Measurements from ENCODE around the gene TSR3.

The TSR3 gene

DNA sequence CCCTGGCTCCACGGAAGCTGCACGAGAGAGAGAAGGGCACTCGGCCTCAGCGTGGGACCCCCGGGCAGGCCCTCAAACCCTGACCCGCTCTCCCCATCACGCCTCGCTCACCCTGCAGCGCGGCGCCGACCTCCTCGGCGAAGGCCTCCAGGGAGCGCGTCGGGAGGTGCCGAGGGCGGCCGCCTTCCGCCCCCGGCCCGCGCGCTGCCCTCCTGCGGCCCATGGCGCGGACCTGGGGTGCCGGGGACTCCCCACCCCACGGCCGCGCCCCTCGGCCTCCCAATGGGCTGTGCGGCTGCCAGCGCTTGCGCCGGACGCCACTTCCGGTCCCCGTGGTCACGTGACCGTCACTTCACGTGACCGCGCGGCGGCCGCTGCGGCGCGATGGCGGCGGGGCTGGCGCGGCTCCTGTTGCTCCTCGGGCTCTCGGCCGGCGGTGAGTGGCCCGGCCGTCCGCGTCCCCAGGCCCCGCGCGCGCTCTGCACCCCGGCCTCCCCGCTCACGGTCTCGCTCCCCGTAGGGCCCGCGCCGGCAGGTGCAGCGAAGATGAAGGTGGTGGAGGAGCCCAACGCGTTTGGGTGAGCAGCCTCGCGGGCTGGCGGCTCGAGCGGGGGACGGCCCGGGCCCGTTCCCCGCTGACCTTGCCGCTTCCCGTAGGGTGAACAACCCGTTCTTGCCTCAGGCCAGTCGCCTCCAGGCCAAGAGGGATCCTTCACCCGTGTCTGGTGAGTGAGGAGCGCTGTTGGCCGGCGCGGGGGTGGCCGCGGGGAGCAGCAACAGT lies at the start of gene TSR3, which contains the start of gene GNPTG:
Gene TSR3, minus strand, starts transcription at position 297 of the 781 bp plus-strand sequence. Its CDS starts 74 bp downstream, at position 223.
Gene GNPTG, plus strand, starts transcription at position 350 of the 781 bp plus-strand sequence. Its CDS starts 35 bp downstream, at position 385.
- DNase-seq, result peak; percentile 88

DNA sequence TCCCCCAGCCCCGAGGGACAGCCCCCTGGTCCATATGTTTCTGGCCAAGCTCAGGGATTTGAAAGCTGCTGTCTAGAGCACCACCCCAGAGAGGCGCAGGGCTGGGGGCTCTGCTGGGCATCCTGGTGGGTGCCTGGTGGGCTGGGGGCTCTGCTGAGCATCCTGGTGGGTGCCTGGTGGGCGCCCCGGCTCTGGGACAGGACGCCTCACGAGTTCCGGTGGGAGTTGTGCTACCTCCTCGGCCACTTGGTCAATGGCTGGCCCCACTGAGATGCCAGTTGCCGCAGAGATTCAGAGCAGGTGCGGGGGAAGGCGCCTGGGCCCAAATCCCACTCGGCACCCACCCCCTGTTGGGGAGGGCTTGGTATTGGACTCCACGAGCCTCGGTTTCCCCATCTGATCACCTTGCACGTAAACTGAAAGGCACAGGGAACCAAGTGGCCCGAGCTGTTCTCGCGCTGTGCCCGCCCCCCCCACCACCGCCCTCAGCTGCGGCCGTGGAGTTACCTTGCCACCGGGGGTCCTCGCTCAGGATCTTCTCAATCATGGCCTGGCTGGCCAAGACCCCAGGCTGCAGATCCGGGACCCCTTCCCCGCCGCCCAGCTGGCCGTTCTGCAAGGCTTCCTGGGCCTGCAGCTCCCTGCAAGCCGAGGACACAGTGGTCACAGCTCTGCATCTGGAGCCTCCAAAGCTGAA lies 49.5 kb upstream of the TSR3 start:
- no peak for DNase-seq

DNA sequence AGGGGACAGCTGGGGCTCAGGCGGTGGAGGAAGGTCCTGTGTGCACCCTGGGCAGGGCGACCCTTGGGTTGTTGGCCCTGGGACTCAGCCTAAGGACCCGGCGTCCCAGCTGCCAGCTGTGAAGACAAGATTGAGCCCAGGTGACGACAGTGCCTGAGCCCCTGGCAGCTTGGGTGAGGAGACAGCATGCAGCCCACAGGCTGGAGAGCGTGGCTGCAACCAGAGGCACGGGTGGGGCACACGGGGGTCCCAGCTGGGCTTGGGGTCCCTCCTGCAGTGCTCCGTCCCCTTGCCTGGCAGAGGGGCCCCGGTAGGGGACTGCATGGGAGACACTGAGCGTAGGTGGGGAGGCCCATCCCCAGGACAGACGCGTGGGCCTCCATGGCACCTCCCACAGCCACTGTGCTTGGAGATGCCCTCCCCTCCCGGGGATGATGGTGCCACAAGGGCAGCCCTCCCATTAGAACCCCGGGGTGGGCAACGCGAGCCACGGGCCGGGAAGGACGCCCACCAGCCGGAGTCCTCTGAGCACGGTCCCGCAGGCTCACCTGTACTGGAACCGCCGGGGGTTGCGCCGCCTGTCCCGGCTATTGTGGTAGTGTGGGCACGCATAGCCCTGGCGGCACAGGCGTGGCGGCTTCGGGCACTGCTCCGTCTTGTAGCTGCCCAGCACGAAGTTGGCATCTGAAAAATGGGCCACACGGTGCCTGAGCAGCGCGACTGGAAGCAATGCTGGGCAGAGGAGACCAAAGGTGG lies 47.3 kb upstream of the TSR3 start:
- DNase-seq, result no peak

DNA sequence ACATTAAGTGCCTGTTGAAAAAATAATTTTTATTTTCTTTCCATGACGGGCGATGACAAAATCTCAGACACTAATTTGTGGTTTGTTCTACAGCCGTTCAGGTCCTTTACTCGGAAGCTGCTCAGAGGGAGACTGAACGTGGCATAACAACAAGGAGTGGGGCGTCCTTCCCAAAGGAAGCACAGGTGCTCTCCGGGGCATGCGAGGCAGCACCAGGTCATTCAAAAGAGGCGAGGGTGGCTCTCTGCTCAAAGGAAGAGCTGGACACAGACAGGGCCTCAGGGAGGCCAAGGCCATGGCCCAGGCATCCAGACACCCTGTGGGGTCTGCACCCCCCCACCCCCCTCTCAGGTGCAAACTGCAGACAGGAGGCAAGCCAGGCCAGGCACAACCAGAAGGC lies 46.7 kb upstream of the TSR3 start:
- DNase-seq, result no peak

DNA sequence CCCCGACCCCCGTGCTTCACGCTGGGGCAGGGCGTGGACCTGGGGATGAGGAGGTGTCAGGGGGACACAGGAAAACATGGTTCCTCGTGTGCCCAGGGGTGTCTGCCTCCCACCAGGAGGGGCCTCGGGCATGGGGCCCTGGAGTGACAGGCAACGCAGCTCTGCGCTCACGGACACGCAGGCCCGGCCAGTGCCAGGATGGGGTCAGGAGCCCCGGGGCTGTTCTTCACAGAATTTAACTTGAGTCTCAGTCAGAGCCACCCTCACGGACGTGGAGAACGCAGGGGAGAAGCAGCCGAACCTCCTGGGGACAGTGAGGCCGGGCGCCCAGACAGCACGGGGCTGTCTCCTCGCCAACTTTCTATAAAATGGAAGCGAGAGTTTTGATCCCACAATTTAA lies 46.1 kb upstream of the TSR3 start:
- no peak for DNase-seq

DNA sequence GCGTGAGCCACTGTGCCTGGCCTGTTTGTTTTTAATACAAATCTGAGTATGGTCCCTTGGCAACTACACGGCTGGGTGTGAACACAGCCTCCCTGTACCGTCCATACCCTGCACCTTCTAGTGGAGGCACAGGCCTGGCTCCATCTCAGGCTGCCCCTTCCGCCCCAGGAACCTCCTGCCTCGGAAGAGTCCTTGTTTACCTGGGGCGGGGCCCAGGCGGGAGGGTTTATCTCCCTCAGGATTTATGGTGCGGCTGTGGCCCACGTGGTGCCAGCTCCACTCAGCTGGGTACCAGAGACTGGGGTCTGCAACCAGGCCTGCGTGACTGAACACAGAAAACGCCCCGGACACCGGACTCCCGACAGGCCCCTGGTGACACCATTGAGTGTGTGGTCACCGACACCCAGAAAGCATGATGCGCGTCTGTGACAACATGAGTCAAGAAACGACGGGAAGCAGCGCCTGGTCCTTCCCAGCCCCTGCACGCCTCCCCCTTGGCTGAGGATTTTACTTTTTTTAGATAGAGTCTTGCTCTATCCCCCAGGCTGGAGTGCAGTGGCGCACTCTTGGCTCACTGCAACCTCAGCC lies 43.9 kb upstream of the TSR3 start:
- DNase-seq, result no peak

DNA sequence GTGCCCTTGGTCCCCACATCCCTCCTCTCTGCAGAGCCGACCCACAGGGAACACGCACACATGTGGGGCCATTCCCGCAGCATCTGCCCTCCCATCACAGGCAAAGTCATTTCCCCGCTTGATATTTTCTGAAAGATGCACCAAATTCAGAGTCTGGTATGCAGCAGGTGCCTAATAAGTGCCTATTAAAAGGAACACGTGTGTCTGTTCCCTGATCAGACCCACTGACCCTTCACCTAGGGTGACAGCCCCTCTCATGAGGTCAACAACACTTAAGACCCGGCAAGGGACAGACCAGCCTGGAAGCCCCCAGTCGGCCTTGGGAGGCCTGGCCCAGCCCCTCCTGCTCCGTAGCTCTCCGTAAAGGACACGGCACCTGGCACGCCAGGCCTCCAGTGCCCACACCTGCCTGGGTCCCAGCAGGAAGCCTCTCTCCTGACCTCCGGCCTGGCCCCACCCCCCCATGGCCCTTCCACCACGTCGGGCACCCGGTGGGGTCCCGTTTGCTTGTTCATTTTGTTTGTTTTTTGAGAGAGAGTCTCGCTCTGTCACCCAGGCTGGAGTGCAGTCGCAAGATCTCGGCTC lies 42.8 kb upstream of the TSR3 start:
- no peak for DNase-seq

DNA sequence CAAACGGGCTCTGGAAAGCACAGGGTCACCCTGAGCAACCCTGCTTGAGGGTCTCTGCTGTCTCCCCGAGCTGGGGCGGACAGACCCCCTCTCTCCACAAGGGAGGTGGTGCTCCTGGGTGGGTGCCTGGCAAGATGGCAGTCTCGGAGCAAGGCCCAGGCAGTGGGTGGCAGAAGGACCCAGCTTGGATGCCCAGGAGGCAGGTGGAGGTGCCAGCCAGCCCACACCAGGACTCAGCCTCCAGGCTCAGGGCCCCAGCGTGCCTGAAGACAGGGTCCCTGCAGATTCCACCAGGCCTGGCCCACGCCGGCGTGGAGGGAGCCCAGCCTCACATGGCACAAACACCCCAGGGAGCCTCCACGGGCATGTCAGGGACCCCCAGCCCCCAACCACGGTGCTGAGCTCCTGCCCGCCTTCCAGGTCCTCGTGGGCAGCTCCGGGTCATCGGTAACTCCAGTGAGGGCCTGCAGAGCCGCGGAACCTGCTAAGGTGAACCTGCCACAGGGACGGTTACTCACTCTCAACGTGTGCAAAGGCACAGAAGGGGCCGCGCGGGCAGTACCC lies 42.0 kb upstream of the TSR3 start:
- DNase-seq, result no peak

DNA sequence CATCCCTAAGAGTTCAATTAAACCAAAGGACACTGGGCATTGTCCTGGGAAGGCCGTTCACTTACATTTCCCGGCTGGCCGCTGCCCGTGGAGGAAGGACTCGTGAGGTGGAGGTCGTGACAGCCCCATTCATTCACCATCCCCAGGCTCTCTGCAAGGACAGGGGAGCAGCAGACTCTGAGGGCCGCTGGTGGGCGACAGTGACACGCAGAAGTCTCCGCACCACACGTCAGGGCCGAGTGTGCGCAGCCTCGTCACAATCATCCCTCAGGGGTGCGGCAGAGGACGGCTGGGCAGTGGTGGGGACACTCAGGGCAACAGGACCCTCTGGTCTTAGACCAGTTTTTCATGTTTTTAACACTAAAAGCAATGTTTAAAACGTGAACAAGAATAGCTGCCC lies 41.1 kb upstream of the TSR3 start:
- no peak for DNase-seq

DNA sequence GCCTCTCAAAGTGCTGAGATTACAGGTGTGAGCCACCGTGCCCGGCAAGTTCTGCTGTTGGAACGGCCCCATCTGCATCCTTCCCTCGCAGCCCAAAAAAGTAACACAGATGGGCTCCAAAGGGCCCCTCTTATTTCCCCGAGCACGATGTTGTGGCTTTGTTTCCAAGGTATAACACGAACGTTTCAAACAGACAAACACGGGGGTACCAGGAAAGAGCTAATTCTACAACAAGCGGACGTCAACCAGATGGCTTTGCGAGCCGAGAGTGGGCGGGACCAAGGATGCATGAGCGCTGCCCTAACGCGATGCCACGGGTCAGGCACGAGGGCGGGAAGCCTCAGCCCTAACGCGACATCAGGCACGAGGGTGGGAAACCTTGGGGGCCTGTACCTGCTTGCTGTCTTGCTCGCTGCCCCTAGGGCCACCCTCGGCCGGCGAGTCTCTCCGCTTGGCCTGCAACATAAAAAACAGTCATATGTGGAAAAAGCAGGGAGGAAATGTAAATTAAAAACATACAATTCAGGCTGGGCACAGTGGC lies 38.6 kb upstream of the TSR3 start:
- DNase-seq, result no peak

DNA sequence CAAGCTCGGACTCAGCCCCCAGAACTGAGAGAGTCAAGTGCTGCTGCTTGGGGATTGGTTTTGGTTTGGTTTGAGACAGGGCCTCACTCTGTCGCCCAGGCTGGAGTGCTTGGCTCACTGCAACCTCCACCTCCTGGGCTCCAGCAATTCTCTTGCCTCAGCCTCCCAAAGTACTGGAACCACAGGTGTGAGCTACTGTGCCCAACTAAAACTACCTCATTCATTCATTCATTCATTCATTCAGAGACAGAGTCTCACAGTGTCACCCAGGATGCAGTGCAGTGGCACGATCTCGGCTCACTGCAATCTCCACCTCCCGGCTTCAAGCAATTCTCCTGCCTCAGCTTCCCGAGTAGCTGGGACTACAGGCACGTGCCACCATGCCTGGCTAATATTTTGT lies 38.1 kb upstream of the TSR3 start:
- no peak for DNase-seq

DNA sequence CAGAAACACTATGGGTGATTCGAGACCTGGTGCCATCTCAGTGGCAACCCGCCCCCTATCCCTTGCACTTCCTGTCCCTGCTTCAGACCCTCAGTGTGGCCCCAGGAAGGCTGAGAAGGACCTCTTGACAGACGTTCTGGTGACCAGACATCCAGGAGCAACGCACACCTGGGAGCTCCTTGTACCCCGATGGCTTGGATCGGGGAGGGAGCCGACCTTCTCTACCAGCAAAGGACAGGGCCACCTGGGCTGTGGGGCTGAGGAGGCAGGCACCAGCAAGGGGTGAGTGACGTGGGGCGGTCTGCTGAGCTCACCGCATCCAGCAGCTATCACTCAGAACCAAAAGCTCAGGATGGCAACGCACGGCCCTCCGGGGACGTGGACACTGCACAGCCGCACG lies 35.7 kb upstream of the TSR3 start:
- DNase-seq, result no peak

DNA sequence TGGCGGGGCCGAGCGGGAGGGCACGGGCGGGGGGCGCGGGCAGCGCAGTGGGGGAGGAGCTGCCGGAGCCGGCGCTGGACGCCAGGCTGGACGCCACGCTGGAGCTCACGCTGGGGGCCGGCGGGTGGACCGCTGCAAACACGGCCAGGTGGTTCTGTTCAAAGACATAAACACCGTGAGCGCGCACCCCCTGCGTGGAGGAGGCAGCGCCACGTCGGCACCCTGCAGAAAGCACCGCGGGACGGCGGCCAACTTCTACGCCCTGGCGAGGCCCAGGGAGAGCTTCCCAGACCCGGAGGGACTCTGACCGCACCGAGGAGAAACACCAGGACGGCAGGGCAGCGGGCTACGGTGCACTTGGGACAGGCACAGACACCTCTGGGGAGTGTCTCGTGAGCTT lies 33.6 kb upstream of the TSR3 start:
- DNase-seq, result no peak

DNA sequence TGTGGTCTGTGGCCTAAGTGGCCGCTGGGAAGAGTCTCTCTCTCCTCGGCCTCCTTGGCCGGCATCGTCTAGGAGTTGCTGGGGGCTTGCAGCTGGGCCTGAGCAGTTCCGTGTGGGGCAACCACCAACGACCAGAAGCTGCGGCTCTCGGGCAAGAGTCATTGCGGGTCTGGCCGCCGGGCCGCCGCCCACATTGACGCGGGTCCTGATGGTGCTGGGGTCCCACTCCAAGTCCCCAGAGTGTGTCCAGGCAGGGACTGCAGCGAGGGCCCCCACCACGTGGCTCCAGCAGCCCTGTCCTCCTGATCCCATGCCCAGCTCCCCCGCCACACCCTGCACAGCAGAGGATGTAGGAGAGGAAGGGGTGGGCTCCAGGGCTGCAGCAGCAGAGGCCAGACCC lies 31.9 kb upstream of the TSR3 start:
- DNase-seq, result no peak

DNA sequence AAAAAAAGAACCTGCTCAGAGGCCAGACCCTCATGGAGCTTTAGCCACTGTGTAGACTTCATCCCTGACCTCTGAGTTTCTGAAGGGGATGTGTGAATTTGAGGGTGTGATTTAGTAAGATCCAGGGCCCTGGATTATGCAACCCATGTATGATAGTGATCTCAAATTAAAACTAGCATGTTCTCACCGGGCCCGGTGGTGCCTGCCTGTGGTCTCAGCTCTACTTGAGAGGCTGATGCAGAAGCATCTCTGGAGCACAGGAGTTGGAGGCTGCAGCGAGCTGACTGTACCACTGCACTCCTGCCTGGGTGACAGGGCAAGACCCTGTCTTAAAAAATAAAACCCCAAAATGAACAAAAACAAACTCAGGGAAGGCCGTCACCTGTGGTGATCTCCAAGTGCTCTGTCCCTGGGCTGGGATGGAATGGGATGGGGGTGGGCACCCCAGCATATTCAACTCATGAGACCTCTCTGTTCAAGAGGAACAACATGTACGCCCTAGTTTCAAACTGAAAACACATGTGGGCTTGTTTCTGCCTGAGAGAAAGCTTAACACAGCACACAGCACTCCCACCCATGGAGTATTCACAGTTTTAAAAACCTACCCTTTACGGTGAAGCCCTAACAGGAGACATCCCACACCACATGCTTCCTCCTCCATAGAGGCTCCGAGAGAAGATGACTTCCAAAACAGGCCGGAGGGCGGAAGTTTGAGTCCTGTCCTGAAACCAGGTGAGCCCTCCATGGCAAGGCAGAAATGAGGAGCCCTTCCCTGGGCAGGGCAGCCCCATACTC lies 30.1 kb upstream of the TSR3 start:
- DNase-seq, result no peak

DNA sequence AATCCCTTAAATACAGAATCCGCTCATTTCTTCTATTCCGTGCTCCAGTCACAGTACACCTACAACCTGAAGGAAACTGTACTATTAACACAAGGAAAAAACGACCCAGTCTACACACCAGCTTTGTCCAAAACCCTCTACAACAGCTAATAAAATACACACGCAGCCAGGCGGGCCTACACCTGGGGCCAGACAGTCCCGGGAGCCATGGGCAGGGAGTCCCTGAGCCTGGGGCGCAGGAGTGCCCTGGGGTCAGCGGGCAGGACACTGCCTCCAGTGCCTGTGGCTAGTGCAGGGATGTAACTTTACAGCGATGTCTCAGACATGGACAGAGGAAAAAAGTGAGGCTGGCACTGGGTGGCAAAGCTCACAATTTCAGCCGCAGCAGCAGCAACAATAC lies 28.5 kb upstream of the TSR3 start:
- DNase-seq, result no peak

DNA sequence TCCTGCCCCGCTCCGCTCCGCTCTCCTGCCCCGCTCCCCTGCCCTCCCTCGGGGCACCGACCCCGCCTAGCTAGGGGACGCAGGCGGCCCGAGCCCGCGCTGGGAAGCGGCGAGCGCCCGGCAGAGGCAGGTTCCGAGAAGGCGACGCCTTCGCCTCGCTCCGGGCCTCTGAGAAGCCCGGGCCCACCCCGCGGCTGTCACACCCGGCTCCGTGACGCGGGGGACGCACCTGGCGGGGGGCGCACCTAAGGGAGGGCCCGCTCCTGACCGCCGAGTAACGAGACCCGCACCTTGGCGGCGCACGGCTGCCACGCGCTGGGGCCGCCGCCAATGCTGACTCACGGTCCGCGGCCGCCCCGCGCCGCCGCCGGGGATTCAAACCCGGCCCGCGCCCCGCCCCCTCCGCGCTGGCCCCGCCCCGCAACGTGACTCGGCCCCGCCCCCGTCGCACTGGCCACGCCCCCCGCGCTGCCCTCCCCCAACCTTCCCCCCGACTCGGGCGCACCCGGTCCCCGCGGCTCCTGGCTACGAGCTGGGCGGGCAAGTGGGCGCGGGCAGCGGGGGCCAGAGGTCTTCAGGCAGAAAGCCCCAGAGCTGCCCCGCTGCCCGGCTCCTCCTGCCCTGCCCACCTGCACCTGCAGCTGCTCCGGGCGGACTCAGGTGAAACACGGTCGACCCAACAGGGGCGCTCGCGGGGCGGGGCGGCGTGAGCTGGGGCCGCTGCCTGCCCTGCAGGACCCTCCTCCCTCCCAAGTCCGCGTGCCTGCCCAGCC lies 27.8 kb upstream of the TSR3 start:
- DNase-seq, result peak; percentile 63

DNA sequence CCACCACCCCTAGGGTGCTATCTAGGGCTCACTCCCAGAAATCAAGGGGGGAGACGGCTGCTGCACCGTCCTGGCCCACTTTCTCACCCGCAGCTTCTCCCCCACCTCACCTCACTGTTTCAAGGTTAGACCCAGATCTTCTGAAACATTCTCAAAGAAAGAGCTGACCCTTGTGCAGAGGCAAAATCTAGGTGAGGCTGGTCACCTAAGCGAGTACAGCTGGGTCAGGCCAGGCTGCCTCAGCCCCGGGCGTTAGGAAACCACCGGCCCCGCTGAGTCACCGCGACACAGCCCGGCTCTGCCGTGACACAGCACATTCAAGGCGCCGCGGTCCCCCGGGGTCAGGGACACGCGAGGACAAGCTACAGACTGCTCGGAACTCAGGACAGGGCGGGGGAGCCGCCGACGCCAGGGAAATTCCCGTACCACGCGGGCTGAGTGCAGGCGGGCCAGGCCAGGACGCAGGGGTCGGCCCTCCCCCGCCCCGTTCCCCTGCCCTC lies 27.2 kb upstream of the TSR3 start:
- no peak for DNase-seq

DNA sequence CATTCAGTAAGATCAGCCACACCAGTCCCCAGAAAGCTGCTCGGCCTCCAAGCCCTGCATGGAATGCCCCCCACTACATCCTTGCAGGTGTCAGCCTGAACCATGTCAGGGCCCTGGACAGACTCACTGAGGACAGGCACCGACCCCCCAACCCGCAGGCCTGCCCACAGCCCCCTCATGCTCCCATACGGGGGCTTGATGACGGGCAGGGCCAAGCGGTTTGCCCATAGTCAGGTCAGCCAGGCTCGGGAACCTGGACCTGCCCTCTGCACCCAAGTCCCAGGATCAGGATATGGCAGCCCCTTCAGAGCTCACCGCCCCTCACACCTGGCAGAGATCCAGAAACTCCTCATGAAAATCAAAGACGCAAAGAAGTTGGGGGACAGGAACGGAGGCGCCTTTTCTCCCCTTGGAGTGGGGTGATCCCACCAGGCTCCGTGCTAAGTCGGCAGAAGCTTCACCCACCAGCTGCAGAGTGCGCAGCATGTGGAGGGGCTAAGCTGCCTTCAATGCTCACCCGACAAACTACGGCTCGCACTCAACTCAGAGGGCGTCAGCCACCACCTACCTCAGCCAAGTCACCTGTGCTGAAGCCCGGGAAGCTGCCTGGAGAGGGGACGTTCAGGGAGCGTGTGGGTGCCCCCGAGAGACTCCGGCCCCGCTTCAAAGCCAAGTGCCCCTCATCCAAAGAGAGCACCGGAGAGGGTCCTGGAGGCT lies 26.6 kb upstream of the TSR3 start:
- DNase-seq, result no peak
